OCI-LY7 (cell line): ENCODE results near the gene LRRC1. TPM values are rescaled to one million over a fixed set of nuclear protein-coding genes. Genes with fewer than 3 reads are reported as not detected.
"Not testable (repeated sequence)": the region's sequence is repeated elsewhere in the genome, so short reads cannot be mapped to it uniquely, and the experiment has no call there.

Source experiments
- BruUV-seq: library from RNA; stranded (reverse); fragments of 400-500 nt; replicated peaks from 2 replicates; lab custom pipeline; 2021; lab: Mats Ljungman, UMichigan
- CTCF ChIA-PET: fragments of 300-600 bp; sonication (Branson Sonifier 250); formaldehyde crosslinking; loops from one replicate; lab custom pipeline; 2022; ENCODE audit warnings: antibody characterized with exemption; ENCODE audit not compliant: unreplicated experiment; lab: Charles Lee
- POLR2A ChIA-PET: fragments of 300-600 bp; sonication (Branson Sonifier 250); formaldehyde crosslinking; loops from one replicate; lab custom pipeline; 2022; ENCODE audit warnings: antibody characterized with exemption; lab: Charles Lee
- DNase-seq: peaks from one replicate; pipeline ENCODE4 v3.0.0-alpha.2; 2015; ENCODE audit warnings: low spot score
- H2AFZ ChIP-seq: fragments of 200-600 bp; sonication (generic), shearing (Covaris generic); 2 replicates; pipeline ENCODE4 v1.6.1; 2014; ENCODE audit warnings: mild to moderate bottlenecking, antibody characterized with exemption, low read length, moderate library complexity
- H3K27ac ChIP-seq: fragments of 200-600 bp; sonication (generic); 2 replicates; pipeline ENCODE4 v1.5.1; 2014; ENCODE audit warnings: mixed run types, low read depth, mild to moderate bottlenecking, moderate library complexity, low read length, inconsistent platforms; ENCODE audit not compliant: poor library complexity, severe bottlenecking
- H3K36me3 ChIP-seq: fragments of 200-600 bp; sonication (generic); 2 replicates; pipeline ENCODE4 v1.6.1; 2014; ENCODE audit warnings: mild to moderate bottlenecking, antibody characterized with exemption, low read length, moderate library complexity, mixed read lengths; ENCODE audit not compliant: insufficient read depth
- H3K4me1 ChIP-seq: fragments of 200-600 bp; sonication (generic); 2 replicates; pipeline ENCODE4 v1.5.1; 2014; ENCODE audit warnings: mild to moderate bottlenecking, low read length; ENCODE audit not compliant: insufficient read depth, poor library complexity, severe bottlenecking
- H3K4me2 ChIP-seq: fragments of 200-600 bp; sonication (generic); 2 replicates; pipeline ENCODE4 v1.6.1; 2014; ENCODE audit warnings: mild to moderate bottlenecking, low read length
- H3K4me3 ChIP-seq: fragments of 200-600 bp; sonication (generic); 2 replicates; pipeline ENCODE4 v1.5.1; 2014; ENCODE audit warnings: mild to moderate bottlenecking, low read depth, low read length; ENCODE audit not compliant: poor library complexity, severe bottlenecking
- H3K79me2 ChIP-seq: fragments of 200-600 bp; sonication (generic); 2 replicates; pipeline ENCODE4 v1.6.1; 2016; ENCODE audit warnings: low read depth, mild to moderate bottlenecking, low read length, moderate library complexity, mixed read lengths; ENCODE audit not compliant: insufficient read depth
- H3K9me2 ChIP-seq: fragments of 200-600 bp; sonication (generic); 2 replicates; pipeline ENCODE4 v1.6.1; 2016; ENCODE audit warnings: mild to moderate bottlenecking, low read length, mixed read lengths; ENCODE audit not compliant: insufficient read depth
- H3K9me3 ChIP-seq: fragments of 200-600 bp; sonication (generic); 2 replicates; pipeline ENCODE4 v1.6.1; 2014; ENCODE audit warnings: mild to moderate bottlenecking, mixed run types, low read length, mixed read lengths
- H4K20me1 ChIP-seq: fragments of 200-600 bp; sonication (generic); 2 replicates; pipeline ENCODE4 v1.6.1; 2014; ENCODE audit warnings: mild to moderate bottlenecking, antibody characterized with exemption, low read length, moderate library complexity, mixed read lengths; ENCODE audit not compliant: insufficient read depth
- EZH2phosphoT487 ChIP-seq: fragments of 200-600 bp; sonication (generic); IDR thresholded peaks from 2 replicates; pipeline ENCODE4 v1.6.1; 2018; ENCODE audit warnings: low read depth, borderline replicate concordance, mild to moderate bottlenecking, mixed run types, antibody characterized with exemption, low read length, moderate library complexity, mixed read lengths
- intact Hi-C: fragments of 100-400 bp; cut with micrococcal nuclease; formaldehyde crosslinking; loops from one replicate; pipeline ENCODE4 v1.10.0; 2022; ENCODE audit not compliant: unreplicated experiment
- total RNA-seq, 2 experiments: library from RNA; depleted of rRNA in 1 of 2; stranded (reverse); fragments of >200 nt in 1 of 2; shearing (Covaris generic) in 1 of 2; gene quantifications; 2 replicates each; pipeline ENCODE4 v1.2.3, GENCODE V29; 2014 to 2022
- TF ChIP-seq, protein P1 (sequence below): fragments of 200-600 bp; sonication (generic); conservative IDR thresholded peaks from 2 replicates; pipeline ENCODE4 v1.5.1; 2014; ENCODE audit warnings: mild to moderate bottlenecking, antibody characterized with exemption, low read length, moderate library complexity, mixed read lengths

Gene LRRC1
- total RNA-seq, 2 experiments from 2014 or later, result 8.2 to 8.4 TPM

DNA sequence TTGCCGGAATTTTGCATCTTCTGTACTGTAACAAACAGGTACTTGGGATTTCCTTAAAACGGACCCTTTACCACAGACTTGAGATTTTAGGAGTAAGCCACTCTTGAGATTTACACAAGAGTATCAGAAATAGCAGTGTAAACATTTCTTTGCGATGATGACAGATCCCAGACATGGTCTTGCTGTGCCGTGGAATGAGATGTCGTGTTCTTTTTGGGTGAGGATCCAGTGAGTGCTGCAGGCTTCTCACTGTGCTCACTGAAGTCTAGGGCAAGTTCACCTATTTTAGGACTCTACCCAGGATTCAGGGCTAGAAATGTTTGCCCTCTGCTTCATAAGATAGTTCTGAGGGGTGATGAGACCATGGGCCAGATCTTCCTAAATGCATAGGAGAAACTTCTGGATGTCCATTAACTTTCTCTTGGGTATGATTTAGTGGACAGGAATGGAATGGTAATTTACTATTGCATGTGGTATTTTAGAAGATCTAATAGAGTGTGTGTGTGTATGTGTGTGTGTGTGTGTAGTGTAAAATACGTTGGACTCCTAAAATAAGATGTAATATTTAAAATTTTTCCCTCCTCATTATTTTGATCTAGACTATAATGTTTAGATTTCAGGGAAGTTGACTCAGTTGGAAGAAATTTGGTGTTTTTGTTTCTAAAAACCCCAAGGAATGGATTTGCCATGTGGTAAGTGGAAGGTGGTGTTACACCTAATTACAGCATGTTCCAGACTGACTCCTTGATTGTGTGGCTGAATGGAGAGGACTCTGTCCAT is 8.5 kb downstream of the LRRC1 start:
- no peak overlapping the region for H3K27ac ChIP-seq
- no peak overlapping the region for H3K4me2 ChIP-seq
- BruUV-seq, result no TSS peak
- H4K20me1 ChIP-seq, result peaks cover 9% of the 10 kb centered on the region; the same call in 1 of the 2 replicates
- POLR2A ChIA-PET, result no interaction called here
- H2AFZ ChIP-seq, result no peak overlapping the region
- no peak for DNase-seq
- H3K36me3 ChIP-seq, result no peaks in the 10 kb centered on the region
- H3K79me2 ChIP-seq, result no peaks in the 10 kb centered on the region
- H3K9me2 ChIP-seq, result no peaks in the 10 kb centered on the region
- TF ChIP-seq, protein P1, sequence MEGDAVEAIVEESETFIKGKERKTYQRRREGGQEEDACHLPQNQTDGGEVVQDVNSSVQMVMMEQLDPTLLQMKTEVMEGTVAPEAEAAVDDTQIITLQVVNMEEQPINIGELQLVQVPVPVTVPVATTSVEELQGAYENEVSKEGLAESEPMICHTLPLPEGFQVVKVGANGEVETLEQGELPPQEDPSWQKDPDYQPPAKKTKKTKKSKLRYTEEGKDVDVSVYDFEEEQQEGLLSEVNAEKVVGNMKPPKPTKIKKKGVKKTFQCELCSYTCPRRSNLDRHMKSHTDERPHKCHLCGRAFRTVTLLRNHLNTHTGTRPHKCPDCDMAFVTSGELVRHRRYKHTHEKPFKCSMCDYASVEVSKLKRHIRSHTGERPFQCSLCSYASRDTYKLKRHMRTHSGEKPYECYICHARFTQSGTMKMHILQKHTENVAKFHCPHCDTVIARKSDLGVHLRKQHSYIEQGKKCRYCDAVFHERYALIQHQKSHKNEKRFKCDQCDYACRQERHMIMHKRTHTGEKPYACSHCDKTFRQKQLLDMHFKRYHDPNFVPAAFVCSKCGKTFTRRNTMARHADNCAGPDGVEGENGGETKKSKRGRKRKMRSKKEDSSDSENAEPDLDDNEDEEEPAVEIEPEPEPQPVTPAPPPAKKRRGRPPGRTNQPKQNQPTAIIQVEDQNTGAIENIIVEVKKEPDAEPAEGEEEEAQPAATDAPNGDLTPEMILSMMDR, result no peak
- TF ChIP-seq EZH2phosphoT487, result no peak
- no peak overlapping the region for H3K4me3 ChIP-seq
- H3K4me1 ChIP-seq, result peaks cover 5% of the 10 kb centered on the region
- H3K9me3 ChIP-seq, result no peaks in the 10 kb centered on the region
- intact Hi-C loops, result no loop called here
- CTCF ChIA-PET, result no interaction called here

DNA sequence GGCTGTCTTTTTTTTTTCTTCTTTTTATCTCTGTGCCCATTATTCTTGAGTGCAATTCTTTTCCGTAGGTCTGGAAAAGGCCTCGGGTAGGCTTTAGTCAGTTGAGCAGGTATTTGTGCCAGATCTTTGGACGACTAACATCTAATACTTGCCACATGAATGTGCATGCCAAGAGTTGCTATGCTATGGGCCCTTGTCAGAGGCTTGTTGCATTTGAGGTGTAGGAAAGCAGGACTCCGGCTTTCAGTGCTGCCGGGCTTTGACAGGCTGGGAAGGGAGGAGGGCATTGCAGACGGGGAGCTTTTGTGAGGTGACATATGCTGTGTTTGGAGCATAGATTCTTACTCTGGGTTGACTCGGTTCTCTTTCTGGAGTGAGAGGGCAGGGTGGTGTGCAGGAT is 10.2 kb downstream of the LRRC1 start:
- H4K20me1 ChIP-seq, result peaks cover 6% of the 10 kb centered on the region; the same call in 1 of the 2 replicates
- no peak overlapping the region for H3K4me3 ChIP-seq
- no peak overlapping the region for H2AFZ ChIP-seq
- no peak overlapping the region for H3K27ac ChIP-seq
- no peak for DNase-seq
- ChIA-PET POLR2A (no interaction called here), CTCF (no interaction called here)
- no peaks in the 10 kb centered on the region for H3K79me2 ChIP-seq
- intact Hi-C loops, result no loop called here
- H3K36me3 ChIP-seq, result no peaks in the 10 kb centered on the region
- TF ChIP-seq, protein P1, result no peak
- TF ChIP-seq EZH2phosphoT487, result no peak
- peaks cover 5% of the 10 kb centered on the region for H3K4me1 ChIP-seq
- no peaks in the 10 kb centered on the region for H3K9me3 ChIP-seq
- H3K9me2 ChIP-seq, result no peaks in the 10 kb centered on the region
- no peak overlapping the region for H3K4me2 ChIP-seq
- BruUV-seq, result no TSS peak

DNA sequence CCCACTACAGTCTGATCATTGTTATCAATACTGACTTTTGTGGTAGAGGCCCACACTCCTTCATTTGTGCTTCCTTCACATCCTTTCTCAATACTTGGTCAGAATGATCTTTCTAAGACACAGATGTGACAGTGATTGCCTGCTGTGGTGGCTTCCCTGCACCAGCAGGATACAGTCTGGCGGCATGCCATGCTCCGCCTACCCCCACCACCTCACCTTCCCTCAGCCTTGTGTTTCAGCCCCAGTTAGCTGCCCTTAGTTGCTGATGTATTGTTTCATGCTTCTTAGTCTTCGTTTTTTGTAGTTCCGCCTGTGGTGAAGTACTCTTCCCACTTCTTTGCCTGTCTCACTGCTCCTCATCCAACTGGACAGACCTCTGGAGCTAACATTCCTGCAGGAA is 10.9 kb downstream of the LRRC1 start:
- no TSS peak for BruUV-seq
- H3K4me3 ChIP-seq, result no peak overlapping the region
- H3K27ac ChIP-seq, result no peak overlapping the region
- H4K20me1 ChIP-seq, result peaks cover 6% of the 10 kb centered on the region; the same call in 1 of the 2 replicates
- intact Hi-C loops, result no loop called here
- TF ChIP-seq, protein P1, result no peak
- no peak for TF ChIP-seq EZH2phosphoT487
- POLR2A ChIA-PET, result interaction anchor here (0.7 kb wide), 1 partner anchor 11 kb away, joined by 4 read pairs; the partner anchor contains the start of gene LRRC1
- peaks cover 5% of the 10 kb centered on the region for H3K4me1 ChIP-seq
- no peak overlapping the region for H2AFZ ChIP-seq
- DNase-seq, result no peak
- CTCF ChIA-PET, result no interaction called here
- no peak overlapping the region for H3K4me2 ChIP-seq
- H3K9me2 ChIP-seq, result no peaks in the 10 kb centered on the region
- no peaks in the 10 kb centered on the region for H3K9me3 ChIP-seq
- H3K36me3 ChIP-seq, result no peaks in the 10 kb centered on the region
- no peaks in the 10 kb centered on the region for H3K79me2 ChIP-seq

DNA sequence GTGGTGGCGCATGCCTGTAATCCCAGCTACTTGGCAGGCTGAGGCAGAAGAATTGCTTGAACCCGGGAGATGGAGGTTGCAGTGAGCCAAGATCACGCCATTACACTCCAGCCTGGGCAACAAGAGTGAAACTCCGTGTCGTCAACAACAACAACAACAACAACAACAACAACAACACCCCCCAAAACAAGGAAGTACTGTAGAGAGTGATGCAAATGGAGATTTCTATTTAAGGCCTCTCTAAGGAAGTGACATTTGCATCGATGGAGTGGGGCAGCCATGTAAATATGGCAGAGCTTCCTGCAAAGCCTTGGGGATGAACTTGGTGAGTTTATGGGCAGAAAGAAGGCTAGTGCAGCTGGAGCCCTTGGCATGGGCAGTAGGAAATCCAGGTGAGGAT is 12.8 kb downstream of the LRRC1 start:
- H3K27ac ChIP-seq, BruUV-seq, DNase-seq, CTCF ChIA-PET, H3K4me3 ChIP-seq, H3K36me3 ChIP-seq, H3K4me1 ChIP-seq, intact Hi-C loops, H2AFZ ChIP-seq, H3K9me3 ChIP-seq, H3K4me2 ChIP-seq, H3K79me2 ChIP-seq, H4K20me1 ChIP-seq, H3K9me2 ChIP-seq: not testable (repeated sequence)
- POLR2A ChIA-PET, result interaction anchor here (0.9 kb wide), 1 partner anchor 11 kb away, joined by 3 read pairs; no protein-coding TSS in a partner anchor
